IMR-90 (cell line): Measurements from ENCODE around the gene ARHGAP24. TPM values are rescaled to one million over a fixed set of nuclear protein-coding genes. Genes with fewer than 3 reads are reported as not detected.

Experiments
- ATAC-seq: fragments of 200-7000 bp; cut with Tn5 transposase; 2 replicates; pipeline ENCODE4 v1.9.1; 2020; ENCODE audit warnings: low read depth, mild to moderate bottlenecking, moderate library complexity
- BruUV-seq: library from RNA; stranded (reverse); fragments of 400-500 nt; replicated peaks from 2 replicates; lab custom pipeline; 2021; lab: Mats Ljungman, UMichigan
- CTCF ChIA-PET: fragments of 300-600 bp; formaldehyde crosslinking; extraction: SDS; loops from one replicate; lab custom pipeline; 2021; ENCODE audit warnings: antibody characterized with exemption; lab: Yijun Ruan, JAX
- POLR2A ChIA-PET: fragments of 300-600 bp; sonication (Branson Sonifier 250); formaldehyde crosslinking; loops from one replicate; lab custom pipeline; 2022; ENCODE audit warnings: antibody characterized with exemption; ENCODE audit not compliant: unreplicated experiment; lab: Charles Lee
- DNase-seq: peaks from one replicate; pipeline ENCODE4 v3.0.0; 2013
- H2AFZ ChIP-seq: replicated peaks from 2 replicates; pipeline ENCODE3; 2013; ENCODE audit warnings: low read length, mild to moderate bottlenecking; ENCODE audit not compliant: poor library complexity
- H2AK5ac ChIP-seq: 2 replicates; pipeline ENCODE4 v1.6.1; 2013; ENCODE audit warnings: low read depth, low read length, inconsistent platforms
- H2AK9ac ChIP-seq: replicated peaks from 2 replicates; pipeline ENCODE3; 2013; ENCODE audit warnings: mild to moderate bottlenecking, low read depth, low read length, moderate library complexity; ENCODE audit not compliant: poor library complexity
- H2BK120ac ChIP-seq: 2 replicates; pipeline ENCODE4 v1.6.1; 2013; ENCODE audit warnings: low read depth, low read length, inconsistent platforms
- H2BK15ac ChIP-seq: 3 replicates; pipeline ENCODE4 v1.6.1; 2013; ENCODE audit warnings: low read depth, low read length, inconsistent platforms
- H2BK20ac ChIP-seq: 2 replicates; pipeline ENCODE4 v1.6.1; 2013; ENCODE audit warnings: low read depth, mild to moderate bottlenecking, inconsistent platforms, low read length, moderate library complexity
- H2BK5ac ChIP-seq: 2 replicates; pipeline ENCODE4 v1.6.1; 2013; ENCODE audit warnings: mild to moderate bottlenecking, low read depth, low read length, inconsistent platforms; ENCODE audit not compliant: poor library complexity, severe bottlenecking
- H3K14ac ChIP-seq: replicated peaks from 2 replicates; pipeline ENCODE4 v1.6.1; 2013; ENCODE audit warnings: low read depth, low read length, inconsistent platforms
- H3K18ac ChIP-seq: 2 replicates; pipeline ENCODE4 v1.6.1; 2013; ENCODE audit warnings: low read depth, low read length, control low read depth
- H3K23ac ChIP-seq: 2 replicates; pipeline ENCODE4 v1.6.1; 2013; ENCODE audit warnings: low read depth, low read length, inconsistent platforms
- H3K27ac ChIP-seq: 2 replicates; pipeline ENCODE4 v1.5.1; 2013; ENCODE audit warnings: mild to moderate bottlenecking, control low read depth, low read length; ENCODE audit not compliant: insufficient read depth
- H3K27me3 ChIP-seq: 2 replicates; pipeline ENCODE4 v1.6.1; 2013; ENCODE audit warnings: low read length; ENCODE audit not compliant: control insufficient read depth, insufficient read depth
- H3K36me3 ChIP-seq: 2 replicates; pipeline ENCODE4 v1.6.1; 2013; ENCODE audit warnings: low read length, mixed read lengths; ENCODE audit not compliant: control insufficient read depth, insufficient read depth
- H3K4ac ChIP-seq: 2 replicates; pipeline ENCODE4 v1.6.1; 2013; ENCODE audit warnings: low read depth, low read length, inconsistent platforms
- H3K4me1 ChIP-seq: 2 replicates; pipeline ENCODE4 v1.6.1; 2013; ENCODE audit warnings: low read length, mixed read lengths; ENCODE audit not compliant: control insufficient read depth, insufficient read depth
- H3K4me2 ChIP-seq: 2 replicates; pipeline ENCODE4 v1.6.1; 2013; ENCODE audit warnings: low read depth, mild to moderate bottlenecking, control low read depth, low read length, moderate library complexity
- H3K4me3 ChIP-seq: 2 replicates; pipeline ENCODE4 v1.5.1; 2013; ENCODE audit warnings: low read depth, mild to moderate bottlenecking, control low read depth, low read length, moderate library complexity; ENCODE audit not compliant: insufficient read depth
- H3K56ac ChIP-seq: 2 replicates; pipeline ENCODE4 v1.6.1; 2013; ENCODE audit warnings: low read length, inconsistent platforms; ENCODE audit not compliant: insufficient read depth; ENCODE audit errors: extremely low read depth
- H3K79me1 ChIP-seq, 2 experiments: 2 replicates each; pipeline ENCODE4 v1.6.1; 2013; ENCODE audit warnings: low read length in 2 of 2, inconsistent platforms in 1 of 2, low read depth in 1 of 2
- H3K9ac ChIP-seq: 2 replicates; pipeline ENCODE4 v1.6.1; 2013; ENCODE audit warnings: low read depth, low read length, control low read depth
- H3K9me1 ChIP-seq: 2 replicates; pipeline ENCODE4 v1.6.1; 2013; ENCODE audit warnings: low read length, inconsistent platforms; ENCODE audit not compliant: insufficient read depth
- H3K9me3 ChIP-seq: 2 replicates; pipeline ENCODE4 v1.6.1; 2013; ENCODE audit warnings: low read length; ENCODE audit not compliant: control insufficient read depth, insufficient read depth
- H4K20me1 ChIP-seq: 2 replicates; pipeline ENCODE4 v1.6.1; 2013; ENCODE audit warnings: low read length, inconsistent platforms; ENCODE audit not compliant: insufficient read depth
- H4K5ac ChIP-seq: 2 replicates; pipeline ENCODE4 v1.6.1; 2013; ENCODE audit warnings: mild to moderate bottlenecking, low read depth, low read length, control low read depth
- H4K8ac ChIP-seq, 2 experiments: 2 replicates each; pipeline ENCODE4 v1.6.1; 2013; ENCODE audit warnings: low read depth in 2 of 2, low read length in 2 of 2, control low read depth in 1 of 2, inconsistent platforms in 1 of 2
- H4K91ac ChIP-seq: 2 replicates; pipeline ENCODE4 v1.6.1; 2013; ENCODE audit warnings: low read depth, low read length, inconsistent platforms; ENCODE audit not compliant: insufficient read depth
- FOS ChIP-seq: fragments of 150-350 bp; IDR thresholded peaks from 2 replicates; pipeline ENCODE4 v1.6.1; 2016; ENCODE audit warnings: low read depth, low read length
- POLR2A ChIP-seq: IDR thresholded peaks from 2 replicates; pipeline ENCODE4 v1.6.1; 2012; ENCODE audit warnings: mild to moderate bottlenecking, low read depth, low read length
- WGBS, 2 experiments: methylation state at CpG; one replicate each; pipeline versions ENCODE4 v1.1.5 to v1.1.7; 2013; ENCODE audit warnings: missing lambda C conversion rate in 2 of 2; ENCODE audit not compliant: insufficient read length in 1 of 2; ENCODE audit errors: extremely low coverage in 2 of 2; 5-methylcytosine and 5-hydroxymethylcytosine counted together
- dilution Hi-C: fragments of 300-500 bp; cut with HindIII; formaldehyde crosslinking; loops from one replicate; pipeline ENCODE4 v1.14.3; 2018; ENCODE audit warnings: low sequenced_read_pairs; ENCODE audit not compliant: unreplicated experiment
- in situ Hi-C: fragments of 300-500 bp; cut with MboI; formaldehyde crosslinking; loops from 3 replicates; pipeline ENCODE4 v1.14.3; 2019; ENCODE audit warnings: low sequenced_read_pairs, inconsistent platforms, mixed read lengths
- intact Hi-C: fragments of 100-400 bp; cut with micrococcal nuclease; formaldehyde crosslinking; loops from 2 replicates; pipeline ENCODE4 v1.10.0; 2022
- polyA plus RNA-seq, 3 experiments: library from polyadenylated mRNA; depleted of rRNA; stranded (reverse); fragments of >200 nt; gene quantifications; 2 replicates each; pipeline ENCODE4 v1.2.3, GENCODE V29; 2012; ENCODE audit warnings: low replicate concordance in 1 of 3
- total RNA-seq: library from RNA; depleted of rRNA; stranded (reverse); fragments of >200 nt; gene quantifications from 2 replicates; pipeline ENCODE4 v1.2.3, GENCODE V29; 2012

ARHGAP24 gene
- total and polyA plus RNA-seq, 2 of the 4 experiments (the other 2 are of a cell fraction): 11.9 to 24.0 TPM

GRCh38 chr4:85861064-85861765 lies 386.3 kb downstream of the ARHGAP24 start:
- Histone ChIP-seq H3K79me1 (peaks cover 11 to 40% of the 10 kb centered on the region in 2 experiments; a peak in 3 of 4 replicates), H3K27me3 (no peaks in the 10 kb centered on the region), H3K27ac (no peak overlapping the region), H2BK5ac (no peak overlapping the region), H2AK9ac (no peak overlapping the region), H3K9me1 (peaks cover 4% of the 10 kb centered on the region), H3K9me3 (no peaks in the 10 kb centered on the region), H4K8ac (no peak overlapping the region), H3K4ac (no peak overlapping the region), H3K14ac (no peak overlapping the region), H2BK20ac (no peak overlapping the region), H4K20me1 (no peaks in the 10 kb centered on the region), H3K23ac (no peak overlapping the region; the same call in 1 of the 2 replicates), H3K36me3 (no peaks in the 10 kb centered on the region), H3K18ac (no peak overlapping the region), H2AK5ac (no peak overlapping the region), H2BK120ac (no peak overlapping the region), H3K9ac (no peak overlapping the region), H3K4me2 (peak overlapping the region; percentile 35; the same call in 1 of the 2 replicates), H2AFZ (no peak overlapping the region), H4K5ac (no peak overlapping the region), H3K56ac (no peak overlapping the region), H4K91ac (no peak overlapping the region), H3K4me3 (no peak overlapping the region), H2BK15ac (no peak overlapping the region), H3K4me1 (no peaks in the 10 kb centered on the region; the same call in 1 of the 2 replicates)
- in situ Hi-C loops: no loop called here
- BruUV-seq: no TSS peak
- DNase-seq: peak; percentile 15
- intact Hi-C loops: no loop called here
- CTCF ChIA-PET: interaction anchor here (0.7 kb wide), 1 partner anchor 60 kb away, joined by 4 read pairs; no protein-coding TSS in a partner anchor
- ATAC-seq: no peak
- POLR2A ChIA-PET: no interaction called here
- no peak for TF ChIP-seq FOS
- no peak for TF ChIP-seq POLR2A
- WGBS, 2 experiments: no CpG with 5 or more reads among the region's 5 CpGs
- dilution Hi-C loops: no loop called here
